NOMO-1 (cell line): Measurements from ENCODE around the gene ZKSCAN5.

Source experiments
- DNase-seq, 2 experiments: peaks; one replicate each; lab custom pipeline; 2025; ENCODE audit not compliant: unreplicated experiment in 2 of 2; lab: John Stamatoyannopoulos, UW

Gene ZKSCAN5

DNA sequence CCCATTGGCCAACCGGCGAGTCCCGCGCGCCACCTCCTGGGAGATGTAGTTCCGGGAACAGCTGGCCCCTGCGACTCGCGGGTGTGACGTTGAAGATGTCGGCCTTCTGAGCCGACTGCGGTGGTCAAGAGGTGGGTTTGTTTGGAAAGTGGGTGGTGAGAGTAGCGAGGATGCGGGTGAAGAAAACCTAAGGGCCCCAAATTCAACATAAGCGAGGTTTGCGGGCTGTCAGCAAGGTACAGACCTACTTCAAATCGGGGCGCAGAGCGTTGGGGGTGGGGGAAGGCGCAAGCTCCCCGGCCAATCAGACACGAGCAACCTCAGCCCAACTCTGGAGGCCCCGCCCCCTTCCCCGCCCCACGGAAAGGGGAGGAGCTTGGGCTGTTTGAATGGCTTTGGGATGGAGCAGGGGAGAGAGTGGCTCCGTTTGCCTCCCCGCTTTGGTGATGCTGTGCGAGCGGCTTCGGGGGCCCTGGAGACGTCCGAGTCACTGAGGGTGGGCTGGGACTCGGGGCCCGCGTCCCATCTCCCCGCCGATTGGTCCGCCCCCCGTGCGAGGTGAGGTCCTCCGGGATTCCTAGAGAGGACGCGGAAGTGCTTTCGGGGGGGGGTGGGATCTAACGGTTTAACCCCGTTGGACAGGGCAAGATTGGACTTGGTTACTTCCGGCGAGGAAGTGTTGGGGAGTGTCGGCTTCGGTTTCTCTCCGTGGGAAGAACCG is at the start of gene ZKSCAN5:
ZKSCAN5 (plus strand) TSS at position 60 of the 721 bp plus-strand sequence. CDS start 1,383 bp downstream, outside the sequence.
- DNase-seq = peak; percentile 99 to 100

DNA sequence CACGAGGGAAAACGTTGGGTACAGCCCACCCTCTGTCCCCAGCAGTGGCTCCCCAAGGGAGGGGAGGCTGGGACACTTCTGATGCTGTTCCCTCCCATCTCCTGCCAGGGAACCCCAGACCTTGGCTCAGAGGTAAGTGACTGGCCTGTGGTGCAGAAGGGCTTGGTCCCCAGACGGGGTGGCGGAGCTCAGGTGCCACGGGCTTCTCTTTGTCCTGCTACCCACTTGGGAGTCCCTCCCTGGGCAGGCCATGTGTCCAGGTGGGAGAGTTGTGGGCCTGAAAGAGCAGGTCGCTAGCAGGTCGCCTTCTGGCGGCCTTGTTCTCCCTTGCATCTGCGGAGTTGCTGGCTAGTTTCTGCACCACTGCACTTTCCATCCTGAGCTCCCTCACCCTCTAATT is 48.6 kb upstream of the ZKSCAN5 start:
- no peak for DNase-seq

DNA sequence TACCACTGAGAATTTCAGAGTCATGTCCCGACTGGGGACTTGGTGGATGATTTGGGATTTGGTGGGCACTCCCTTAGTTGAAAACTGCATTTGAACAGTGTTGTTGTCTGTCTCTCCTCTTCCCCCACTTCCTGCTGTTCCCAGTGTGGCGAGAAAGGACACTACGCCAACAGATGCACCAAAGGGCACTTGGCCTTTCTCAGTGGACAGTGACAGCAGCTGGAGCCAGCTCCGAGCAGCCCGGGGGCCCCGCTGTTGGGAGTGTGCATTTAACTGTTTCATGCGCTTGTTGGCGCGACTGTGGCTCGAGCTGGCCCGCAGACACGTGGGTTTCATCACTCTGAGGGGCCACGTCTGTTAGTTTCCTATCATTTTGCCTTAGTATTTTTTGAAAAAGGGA is 48.2 kb upstream of the ZKSCAN5 start:
- no peak for DNase-seq

DNA sequence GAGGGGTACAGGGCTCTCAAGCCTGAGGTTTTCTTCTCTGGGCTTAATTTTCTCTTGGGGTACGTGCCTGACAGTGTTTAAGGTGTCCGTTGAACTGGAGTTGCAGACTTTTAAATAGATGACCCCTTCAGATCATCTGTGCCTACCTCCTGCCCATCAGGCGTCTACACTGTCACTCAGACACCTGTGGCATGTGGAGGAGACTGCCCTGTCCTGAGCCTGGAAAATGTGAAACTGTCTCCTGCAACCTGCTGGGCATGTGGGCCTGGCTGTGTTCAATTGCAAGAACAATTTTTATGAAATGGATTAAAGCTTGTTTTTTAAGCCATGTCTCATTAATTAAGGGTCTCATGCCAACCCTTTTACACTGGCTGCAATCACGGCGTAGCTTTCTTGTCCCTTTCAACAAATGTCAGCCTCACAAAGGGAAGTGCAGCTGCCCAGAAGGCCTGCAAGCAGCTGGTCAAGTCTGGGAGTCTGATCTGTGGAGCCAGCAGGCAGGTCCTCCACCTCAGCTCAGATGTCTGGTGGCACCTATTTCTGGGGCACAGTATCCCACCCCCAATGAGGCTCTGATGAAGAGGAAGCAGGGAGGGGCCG is 47.3 kb upstream of the ZKSCAN5 start:
- DNase-seq = no peak

DNA sequence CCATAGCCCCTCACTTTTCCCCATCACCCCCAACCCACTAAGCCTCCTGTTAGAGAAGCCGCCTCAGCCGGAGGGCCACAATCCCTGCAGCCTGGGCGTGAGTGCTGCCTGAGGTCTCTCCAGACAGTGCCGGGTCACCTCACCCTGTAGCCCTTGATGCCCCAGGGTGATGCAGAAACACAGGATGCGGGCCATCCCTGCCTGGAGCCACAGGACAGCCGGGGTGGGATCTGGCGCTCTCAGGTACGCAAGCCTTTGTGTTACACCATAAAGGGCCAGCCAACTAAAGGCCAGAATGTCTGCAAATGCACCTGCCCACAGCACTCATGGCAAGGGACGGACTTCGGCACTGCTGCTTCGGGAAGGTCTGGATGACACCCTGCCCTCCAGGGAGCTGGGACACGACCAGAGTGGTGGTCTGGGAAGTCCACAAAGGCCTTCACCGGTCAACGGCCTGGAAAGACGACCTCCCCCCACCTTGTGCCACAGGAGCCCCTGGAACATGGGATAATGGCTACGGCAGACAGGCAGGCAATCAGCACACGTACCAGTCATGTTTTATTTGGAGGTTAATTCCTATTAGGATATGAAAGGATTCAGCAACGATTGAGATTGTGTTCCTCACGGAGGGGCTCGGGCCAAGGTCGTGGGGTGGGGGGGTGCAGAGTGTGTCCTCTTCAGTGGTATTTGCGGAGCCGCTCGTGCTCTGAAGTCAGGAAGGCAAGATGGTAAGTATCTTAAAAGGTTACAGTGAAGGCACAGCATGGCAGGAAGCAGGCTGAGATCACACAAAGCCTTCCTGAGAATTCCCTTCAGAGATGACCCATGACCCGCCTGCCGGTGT is 46.6 kb upstream of the ZKSCAN5 start:
- no peak for DNase-seq

DNA sequence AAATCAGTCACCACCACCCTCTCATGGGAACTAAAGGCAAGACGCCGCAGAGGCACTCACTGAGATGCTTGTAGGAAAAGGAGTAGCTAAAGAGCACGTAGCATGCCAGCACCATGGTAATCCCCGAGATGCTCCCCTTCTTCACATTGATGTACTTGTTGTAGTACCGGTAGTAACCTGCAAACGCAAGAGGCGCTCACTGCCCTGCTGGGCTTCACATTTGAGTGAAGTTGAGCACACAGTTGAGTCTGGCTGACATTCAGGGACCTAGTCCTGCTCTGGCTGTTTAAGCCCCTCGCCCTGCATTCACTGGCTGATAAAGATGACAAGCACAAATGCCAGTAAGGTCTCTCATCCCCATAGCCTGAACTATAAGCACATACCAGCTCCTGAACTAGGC is 45.4 kb upstream of the ZKSCAN5 start:
- no peak for DNase-seq

DNA sequence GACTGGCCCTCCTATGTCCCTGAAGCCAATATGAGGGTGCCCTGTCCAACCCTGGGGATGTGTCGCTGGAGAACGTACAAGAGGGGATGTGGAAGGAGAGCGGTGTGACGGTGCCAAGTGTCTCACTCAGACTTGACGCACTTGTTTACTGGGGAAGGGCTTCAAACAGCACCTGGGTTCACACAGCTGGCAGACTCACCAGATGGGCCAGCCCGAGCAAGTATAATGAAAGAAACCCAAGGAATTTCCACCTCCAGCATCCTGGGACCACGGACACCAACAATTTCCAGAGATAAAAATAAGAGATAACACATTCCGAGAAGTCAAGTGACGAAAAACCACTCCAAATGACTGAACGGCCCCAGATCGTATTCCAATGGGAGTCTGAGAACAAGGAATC is 43.8 kb upstream of the ZKSCAN5 start:
- DNase-seq = no peak

DNA sequence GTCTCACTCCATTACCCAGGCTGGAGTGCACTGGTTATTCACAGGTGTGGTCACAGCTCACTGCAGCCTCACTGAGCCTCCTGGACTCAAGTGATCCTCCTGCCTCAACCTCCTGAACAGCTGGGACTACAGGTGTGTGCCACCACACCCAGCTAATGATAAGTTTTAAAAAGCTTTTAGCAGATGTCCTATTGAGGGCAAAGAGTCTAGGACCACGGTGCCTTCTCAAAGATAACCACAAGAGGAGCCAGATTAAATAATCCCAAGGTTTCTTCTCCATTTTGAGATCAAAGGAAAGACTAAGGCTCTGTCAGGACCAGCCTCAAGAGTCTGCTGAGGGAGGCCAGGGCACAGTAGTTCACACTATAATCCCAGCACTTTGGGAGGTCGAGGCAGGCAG is 43.2 kb upstream of the ZKSCAN5 start:
- peak in 1 of 2 experiments; percentile 16 for DNase-seq

DNA sequence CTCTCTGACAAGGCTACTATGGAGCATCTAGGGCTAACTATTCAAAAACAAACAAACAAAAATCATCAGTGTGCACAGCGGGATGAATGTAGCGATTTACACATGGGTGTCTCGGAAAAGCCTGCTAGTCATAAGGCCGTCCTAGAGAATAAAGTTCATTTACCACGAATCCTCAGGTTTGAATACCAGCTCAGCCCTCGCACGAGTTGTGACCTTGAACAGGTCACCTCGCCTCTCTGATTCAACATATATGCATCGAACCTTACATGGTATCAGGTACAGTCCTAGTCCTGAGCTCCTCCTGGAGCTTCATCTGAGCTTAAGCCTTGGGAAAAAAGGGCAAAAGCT is 39.1 kb upstream of the ZKSCAN5 start:
- DNase-seq = no peak

DNA sequence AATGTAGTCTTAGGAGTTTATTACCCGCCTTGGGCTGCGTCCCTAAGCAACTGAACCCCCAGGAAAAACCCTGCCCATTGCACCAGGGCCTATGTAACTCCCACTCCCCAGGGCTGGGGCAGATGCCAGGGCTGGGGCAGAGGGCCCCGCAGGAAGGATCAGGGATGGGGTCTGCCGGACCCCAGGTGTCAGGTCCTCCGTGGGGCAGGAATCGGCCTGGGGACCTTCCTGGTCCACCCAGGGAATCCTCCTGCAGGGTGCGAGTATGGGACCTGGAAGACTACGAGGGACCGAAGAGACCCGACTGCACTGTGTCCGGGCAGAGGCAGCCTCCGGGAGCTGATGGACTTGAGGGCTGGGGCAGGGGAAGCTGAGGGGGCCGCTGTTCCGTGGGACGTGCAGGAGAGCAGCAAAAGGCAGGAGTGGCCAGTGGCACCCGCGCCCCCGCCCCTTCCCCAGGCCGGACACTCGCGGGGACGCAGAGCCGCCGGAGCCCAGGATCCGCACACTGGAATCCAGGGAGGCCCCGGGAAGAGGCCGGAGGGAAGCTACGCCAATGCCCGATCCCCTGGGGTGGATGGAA is 36.0 kb upstream of the ZKSCAN5 start:
- no peak for DNase-seq

DNA sequence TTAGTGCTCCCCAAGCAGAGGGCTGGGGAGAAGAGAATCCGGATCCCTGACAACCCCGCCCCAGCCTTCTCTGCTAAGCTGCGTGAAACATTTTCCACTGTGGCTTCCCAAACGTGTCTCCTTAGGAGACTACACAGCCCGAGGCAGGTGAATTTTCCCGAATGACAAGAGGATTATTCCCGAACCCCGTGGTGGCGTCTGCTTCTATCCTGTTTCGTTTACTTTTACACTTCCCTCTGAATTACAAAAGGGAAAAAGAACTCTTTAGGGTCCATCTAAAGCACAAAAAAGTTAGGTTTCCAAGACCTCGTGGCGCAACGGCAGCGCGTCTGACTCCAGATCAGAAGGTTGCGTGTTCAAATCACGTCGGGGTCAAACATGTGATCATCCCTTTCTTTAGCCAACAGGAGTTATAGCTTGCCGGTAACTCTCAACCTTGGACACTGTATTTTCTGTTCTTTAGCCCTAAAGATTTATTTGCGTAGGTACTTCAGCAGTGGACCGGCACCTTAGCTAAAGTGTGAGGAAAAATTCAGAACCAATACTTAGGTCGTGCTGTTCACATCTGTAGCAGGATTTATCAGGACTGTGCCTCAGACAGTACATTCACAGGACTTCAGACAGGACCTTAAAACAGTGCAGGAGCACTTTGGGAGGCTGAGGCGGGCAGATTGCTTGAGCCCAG is 34.9 kb upstream of the ZKSCAN5 start:
- no peak for DNase-seq

DNA sequence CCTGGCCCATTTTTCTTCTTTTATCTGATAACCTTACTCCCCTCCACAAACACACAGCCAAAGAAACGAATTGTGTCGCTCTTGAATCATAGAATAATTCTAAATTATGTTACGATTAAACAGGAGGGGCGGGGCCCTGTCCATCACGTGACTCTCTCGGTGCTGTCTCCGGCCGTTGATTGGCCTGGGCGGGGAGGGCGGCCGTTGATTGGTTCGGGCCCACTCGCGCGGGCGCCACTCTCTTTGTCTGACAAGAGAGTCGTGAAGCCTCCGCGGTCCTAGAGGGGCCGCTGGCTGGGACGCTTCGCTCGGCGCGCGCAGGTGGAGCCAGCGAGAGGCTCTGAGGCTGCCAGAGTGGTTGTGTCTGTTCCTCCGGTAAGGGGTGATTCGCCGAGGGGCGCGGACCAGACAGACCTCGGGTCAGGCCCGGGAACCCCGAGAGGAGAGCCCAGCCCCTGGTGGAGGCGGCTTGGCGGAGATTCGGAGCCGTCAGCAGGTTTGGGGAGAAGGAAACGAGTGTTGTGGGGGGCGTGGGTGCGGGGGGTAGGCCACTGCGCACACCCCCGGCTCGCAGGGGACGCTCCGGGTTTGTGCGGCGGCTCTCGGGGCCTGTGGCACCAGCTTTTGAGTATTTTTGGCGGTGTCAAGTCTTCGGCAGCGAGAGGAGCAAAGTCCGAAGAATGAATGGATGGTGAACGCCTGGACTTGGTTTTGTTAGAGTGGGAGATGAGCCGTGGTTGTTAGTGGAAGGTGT is 31.7 kb upstream of the ZKSCAN5 start, which contains the start of gene ZNF789:
ZNF789 (plus strand) TSS at position 330 of the 754 bp plus-strand sequence. CDS start 3,567 bp downstream, outside the sequence.
- peak; percentile 99 for DNase-seq

DNA sequence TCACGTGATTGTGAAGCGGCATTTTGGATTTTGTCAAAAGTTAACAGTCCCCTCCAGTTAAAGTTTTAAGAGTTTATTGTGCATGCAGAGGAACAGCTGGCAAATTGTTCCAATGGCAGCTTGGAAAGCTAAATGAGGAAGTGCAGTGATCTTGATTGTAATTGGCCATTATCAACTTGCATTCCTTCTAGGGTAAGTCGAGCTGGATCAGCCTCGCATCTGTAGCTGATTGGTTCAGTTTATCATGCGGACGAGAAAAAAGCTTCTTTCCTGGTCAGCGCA is 31.2 kb upstream of the ZKSCAN5 start:
- DNase-seq = peak; percentile 76 to 93

DNA sequence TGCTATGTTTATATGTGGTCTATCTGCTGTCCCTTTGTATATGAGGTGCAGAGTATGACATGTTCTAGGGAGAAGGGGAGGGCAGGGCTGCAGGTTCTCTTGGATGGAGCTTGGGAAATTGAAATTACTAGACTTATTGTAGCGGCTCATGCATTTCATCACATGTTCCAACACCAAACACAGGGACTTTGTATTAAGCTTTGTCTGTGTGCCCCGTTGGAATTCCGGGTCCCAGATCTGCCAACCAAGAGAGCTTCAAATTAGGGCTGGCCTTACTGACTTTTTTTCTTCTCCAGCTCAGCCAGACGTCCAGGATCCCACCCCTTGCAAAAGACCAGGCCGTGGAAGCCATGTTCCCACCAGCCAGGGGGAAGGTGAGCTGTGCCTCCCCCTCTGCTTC is 28.4 kb upstream of the ZKSCAN5 start:
- no peak for DNase-seq

DNA sequence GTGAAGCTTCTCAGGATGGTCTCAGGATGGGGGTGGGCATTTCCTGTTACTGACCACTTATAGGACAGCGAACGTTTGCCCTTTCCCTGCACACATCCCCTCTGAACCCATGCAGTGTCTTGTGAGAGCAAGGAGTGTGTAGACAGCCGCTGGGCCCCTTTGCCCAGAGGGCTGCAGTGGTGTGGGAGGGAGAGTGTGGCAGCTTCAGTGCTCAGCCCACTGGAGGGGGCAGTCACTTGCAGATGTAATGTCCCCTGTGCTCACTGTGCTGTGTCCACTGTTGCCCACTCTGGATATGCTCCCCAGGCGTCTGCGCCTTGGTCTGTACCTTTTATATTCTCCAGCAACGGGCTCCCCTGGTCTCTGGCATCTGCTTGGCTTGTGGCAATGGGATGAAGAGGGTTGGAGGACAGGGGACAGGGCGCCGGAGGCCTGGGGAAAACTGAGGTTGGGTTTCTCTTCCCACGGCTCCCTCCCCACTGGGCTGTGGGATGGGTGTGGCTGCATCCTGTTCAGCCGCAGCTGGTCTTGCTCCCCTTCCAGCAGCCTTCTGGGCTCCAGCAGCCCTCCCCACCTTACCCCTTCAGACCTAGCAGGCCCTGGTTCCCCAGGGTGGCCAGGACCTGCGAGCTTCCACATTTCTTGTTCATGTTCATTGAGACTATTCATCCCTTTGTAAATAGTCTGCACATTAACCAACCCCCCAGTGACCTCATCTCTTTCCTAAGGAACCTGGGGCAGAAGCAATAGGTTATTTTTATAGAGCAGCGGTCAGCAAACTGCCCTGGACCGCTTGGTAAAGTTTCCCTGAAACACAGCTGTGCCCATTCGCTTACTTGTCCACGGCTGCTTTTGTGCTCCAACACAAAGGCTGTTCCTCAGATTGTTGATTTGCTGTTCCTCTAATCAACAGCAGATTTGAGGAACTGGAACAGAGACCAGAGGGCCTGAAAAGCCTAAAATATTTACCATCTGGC is 25.7 kb upstream of the ZKSCAN5 start:
- DNase-seq = no peak

DNA sequence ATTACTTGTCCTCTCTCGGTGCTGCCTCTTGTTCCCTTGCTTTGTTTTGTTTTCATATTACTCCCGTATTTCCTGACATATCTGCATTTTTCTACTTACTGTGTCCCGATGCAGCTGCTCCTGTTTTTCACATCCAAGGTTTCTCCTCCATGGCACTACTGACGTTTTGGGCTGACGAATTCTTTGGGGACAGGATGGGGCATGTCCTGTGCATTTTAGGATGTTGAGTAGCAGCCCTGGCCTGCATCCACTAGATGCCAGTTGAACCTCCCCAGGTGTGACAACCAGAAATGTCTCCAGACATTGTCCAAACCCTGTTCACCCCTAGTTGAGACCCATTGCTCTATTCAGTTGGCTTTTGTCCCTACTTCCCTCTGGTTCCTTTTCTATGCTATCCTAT is 19.4 kb upstream of the ZKSCAN5 start:
- DNase-seq = no peak

DNA sequence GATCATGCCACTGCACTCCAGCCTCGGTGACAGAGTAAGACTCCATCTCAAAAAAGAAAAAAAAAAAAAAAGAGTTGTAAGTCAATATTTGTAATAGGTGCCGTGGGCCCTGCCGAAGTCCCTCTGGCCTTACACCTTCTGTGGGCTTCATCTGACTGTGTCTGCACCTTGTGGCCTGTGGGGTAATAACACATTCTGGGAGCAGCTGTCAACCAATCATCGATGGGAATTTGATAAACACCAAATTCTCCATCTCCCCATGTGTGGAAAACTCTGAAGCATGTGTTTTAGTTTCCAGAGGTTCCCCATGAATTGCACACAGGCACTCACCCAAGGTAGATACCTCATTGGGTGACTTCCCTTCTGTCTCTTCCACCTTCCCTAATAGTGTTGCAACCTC is 15.2 kb upstream of the ZKSCAN5 start:
- no peak for DNase-seq

DNA sequence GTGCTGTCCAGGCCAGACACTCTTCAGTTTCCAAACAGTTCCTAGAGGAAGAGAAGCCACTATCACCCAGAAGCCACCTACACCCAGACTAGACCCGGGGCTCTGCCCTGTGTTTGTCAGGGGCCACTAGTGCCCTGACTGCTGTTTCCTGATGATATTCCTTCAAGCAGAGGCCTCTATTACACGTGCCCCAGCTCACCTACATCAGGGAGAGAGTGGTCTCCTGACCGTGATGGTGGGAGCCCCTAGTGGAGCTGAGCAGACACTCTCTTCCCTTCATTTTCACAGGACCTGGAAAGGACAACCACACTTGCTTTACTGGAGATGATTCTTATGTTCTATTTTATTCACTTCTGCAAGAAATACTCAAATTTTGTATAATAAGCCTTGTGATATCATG is 13.6 kb upstream of the ZKSCAN5 start:
- no peak for DNase-seq

DNA sequence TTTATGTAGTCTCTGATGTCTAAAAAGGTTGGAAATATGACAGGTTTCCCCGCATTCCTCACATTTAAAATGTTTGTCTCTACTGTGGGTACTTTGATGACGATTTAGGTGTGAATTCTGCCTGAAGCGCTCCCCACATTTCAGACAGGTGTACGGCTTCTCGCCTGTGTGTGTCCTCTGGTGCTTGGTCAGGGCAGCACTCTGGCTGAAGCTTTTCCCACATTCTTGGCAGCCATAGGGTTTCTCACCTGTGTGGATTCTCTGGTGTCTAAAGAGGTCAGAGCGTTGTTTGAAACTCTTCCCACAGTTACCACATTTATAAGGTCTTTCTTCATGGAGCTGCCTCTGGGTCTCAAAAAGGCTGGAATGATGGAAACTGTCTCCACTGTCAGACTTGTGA is 10.6 kb upstream of the ZKSCAN5 start:
- no peak for DNase-seq
